Glomerular visceral epithelial cell (primary cell): ENCODE measurements around the gene TMEM132C.

Experiments
- DNase-seq: peaks from one replicate; pipeline ENCODE4 v3.0.0-alpha.2; 2016; ENCODE audit errors: extremely low spot score

The TMEM132C gene

GRCh38 chr12:128707488-128707887 lies 440.5 kb downstream of the TMEM132C start:
- no peak for DNase-seq

- no peak for DNase-seq
These were observed 441.8 kb downstream of the TMEM132C start for GRCh38 chr12:128708789-128709188.

- DNase-seq, result no peak
These were observed 442.7 kb downstream of the TMEM132C start for GRCh38 chr12:128709660-128710059.

GRCh38 chr12:128711486-128711885 lies 444.5 kb downstream of the TMEM132C start:
- no peak for DNase-seq

GRCh38 chr12:128712622-128713021 lies 445.7 kb downstream of the TMEM132C start:
- no peak for DNase-seq

- no peak for DNase-seq
These were observed 448.5 kb downstream of the TMEM132C start for GRCh38 chr12:128715485-128715884.

GRCh38 chr12:128724468-128725046 lies 457.6 kb downstream of the TMEM132C start:
- no peak for DNase-seq

GRCh38 chr12:128726886-128727285 lies 459.9 kb downstream of the TMEM132C start:
- DNase-seq, result no peak

GRCh38 chr12:128727461-128727860 lies 460.5 kb downstream of the TMEM132C start:
- DNase-seq, result no peak

GRCh38 chr12:128727999-128728398 lies 461.0 kb downstream of the TMEM132C start:
- peak; percentile 0 for DNase-seq

GRCh38 chr12:128729628-128730121 lies 462.7 kb downstream of the TMEM132C start:
- DNase-seq, result no peak

GRCh38 chr12:128734371-128734770 lies 467.4 kb downstream of the TMEM132C start:
- no peak for DNase-seq

GRCh38 chr12:128737292-128737966 lies 470.5 kb downstream of the TMEM132C start:
- no peak for DNase-seq

- no peak for DNase-seq
These were observed 476.9 kb downstream of the TMEM132C start for GRCh38 chr12:128743916-128744315.

GRCh38 chr12:128745772-128746689 lies 479.1 kb downstream of the TMEM132C start:
- DNase-seq, result no peak

- no peak for DNase-seq
These were observed 480.5 kb downstream of the TMEM132C start for GRCh38 chr12:128747441-128747840.

GRCh38 chr12:128752386-128752785 lies 485.4 kb downstream of the TMEM132C start:
- no peak for DNase-seq

- DNase-seq, result no peak
These were observed 486.5 kb downstream of the TMEM132C start for GRCh38 chr12:128753438-128753837.

- no peak for DNase-seq
These were observed 487.3 kb downstream of the TMEM132C start for GRCh38 chr12:128754275-128754674.

- DNase-seq, result no peak
These were observed 488.6 kb downstream of the TMEM132C start for GRCh38 chr12:128755566-128755965.
